Activated CD8-positive, alpha-beta T cell treated with anti-CD3 and anti-CD28 coated beads for 36 hours (primary cell): ENCODE measurements around the gene TPST1. TPM values are rescaled to one million over a fixed set of nuclear protein-coding genes. Genes with fewer than 3 reads are reported as not detected.
A peak's percentile ranks its signal among the peaks of the same experiment; 100 is the strongest.

Source experiments
- ATAC-seq: fragments of 200-7000 bp; cut with Tn5 transposase; one replicate; pipeline ENCODE4 v1.10.0; 2021; ENCODE audit warnings: mild to moderate bottlenecking, moderate library complexity
- CTCF ChIA-PET: fragments of 350-600 bp; sonication (Branson Sonifier 250); formaldehyde crosslinking; loops from one replicate; lab custom pipeline; 2021; ENCODE audit warnings: antibody characterized with exemption; lab: Charles Lee
- POLR2A ChIA-PET: fragments of 350-600 bp; sonication (Branson Sonifier 250); formaldehyde crosslinking; loops from one replicate; lab custom pipeline; 2021; ENCODE audit warnings: antibody characterized with exemption; lab: Charles Lee
- DNase-seq: peaks from one replicate; pipeline ENCODE4 v3.0.0-alpha.2; 2020
- H3K27ac Mint-ChIP-seq: one replicate; pipeline ENCODE4 v1.8.0; 2021; ENCODE audit warnings: mild to moderate bottlenecking, mixed read lengths
- H3K27me3 Mint-ChIP-seq: one replicate; pipeline ENCODE4 v1.8.0; 2021; ENCODE audit warnings: mixed read lengths
- H3K36me3 Mint-ChIP-seq: one replicate; pipeline ENCODE4 v1.8.0; 2021; ENCODE audit warnings: low read depth, mixed read lengths
- H3K4me1 Mint-ChIP-seq: one replicate; pipeline ENCODE4 v1.8.0; 2021; ENCODE audit warnings: low read depth, mixed read lengths
- H3K4me3 Mint-ChIP-seq: one replicate; pipeline ENCODE4 v1.8.0; 2021; ENCODE audit warnings: mild to moderate bottlenecking, moderate library complexity, mixed read lengths
- H3K9me3 Mint-ChIP-seq: one replicate; pipeline ENCODE4 v1.8.0; 2021; ENCODE audit warnings: mixed read lengths
- CTCF ChIP-seq: fragments of 200-600 bp; IDR thresholded peaks from one replicate; pipeline ENCODE4 v1.8.0; 2022; ENCODE audit warnings: antibody characterized with exemption, mild to moderate bottlenecking
- intact Hi-C: fragments of 100-400 bp; cut with micrococcal nuclease; formaldehyde crosslinking; loops from one replicate; pipeline ENCODE4 v1.10.0; 2022
- total RNA-seq, 2 experiments: library from RNA; stranded (reverse); gene quantifications; one replicate each; pipeline ENCODE4 v1.2.3, GENCODE V29; 2021

The TPST1 gene
- total RNA-seq, 2 experiments from 2014 or later = 2.4 TPM

- DNase-seq = no peak
- intact Hi-C loops = no loop called here
- Mint-ChIP-seq H3K9me3 (no peaks in the 10 kb centered on the region), H3K36me3 (no peaks in the 10 kb centered on the region), H3K27me3 (peaks cover 11% of the 10 kb centered on the region), H3K27ac (no peak overlapping the region), H3K4me3 (peak overlapping the region; percentile 13), H3K4me1 (peaks cover 32% of the 10 kb centered on the region)
- no peak for ATAC-seq
- POLR2A ChIA-PET = interaction anchor here (0.7 kb wide), 1 partner anchor 89 kb away, joined by 3 read pairs; no protein-coding TSS in a partner anchor
- TF ChIP-seq CTCF = no peak
- CTCF ChIA-PET = interaction anchor here (1.1 kb wide), 1 partner anchor 12 kb away, joined by 3 read pairs; no protein-coding TSS in a partner anchor
These were observed 2.4 kb downstream of the TPST1 start for GRCh38 chr7:66207540-66207939.

- Mint-ChIP-seq H3K9me3 (no peaks in the 10 kb centered on the region), H3K27ac (no peak overlapping the region), H3K36me3 (no peaks in the 10 kb centered on the region), H3K4me3 (no peak overlapping the region), H3K27me3 (peaks cover 1% of the 10 kb centered on the region), H3K4me1 (peaks cover 31% of the 10 kb centered on the region)
- TF ChIP-seq CTCF = no peak
- ATAC-seq (no peak), DNase-seq (no peak)
- ChIA-PET POLR2A (no interaction called here), CTCF (no interaction called here)
- intact Hi-C loops = no loop called here
These were observed 6.3 kb downstream of the TPST1 start for GRCh38 chr7:66211429-66211828.

- DNase-seq (no peak), ATAC-seq (no peak)
- no peaks in the 10 kb centered on the region for H3K36me3 Mint-ChIP-seq
- H3K4me3 Mint-ChIP-seq = no peak overlapping the region
- ChIA-PET CTCF (interaction anchor here (1.1 to 1.2 kb wide), 2 partner anchors 9 to 10 kb away, joined by 3 to 4 read pairs; no protein-coding TSS in a partner anchor), POLR2A (no interaction called here)
- peaks cover 14% of the 10 kb centered on the region for H3K4me1 Mint-ChIP-seq
- no peaks in the 10 kb centered on the region for H3K9me3 Mint-ChIP-seq
- no peaks in the 10 kb centered on the region for H3K27me3 Mint-ChIP-seq
- intact Hi-C loops = no loop called here
- TF ChIP-seq CTCF = no peak
- no peak overlapping the region for H3K27ac Mint-ChIP-seq
These were observed 8.5 kb downstream of the TPST1 start for GRCh38 chr7:66213637-66214036.

GRCh38 chr7:66216687-66217086, 11.6 kb downstream of the TPST1 start:
- no peak for ATAC-seq
- no peak for TF ChIP-seq CTCF
- Mint-ChIP-seq H3K27ac (no peak overlapping the region), H3K9me3 (no peaks in the 10 kb centered on the region), H3K27me3 (no peaks in the 10 kb centered on the region), H3K4me3 (no peak overlapping the region), H3K36me3 (no peaks in the 10 kb centered on the region), H3K4me1 (peaks cover 14% of the 10 kb centered on the region)
- DNase-seq = no peak
- POLR2A ChIA-PET = no interaction called here
- intact Hi-C loops = no loop called here
- CTCF ChIA-PET = no interaction called here

GRCh38 chr7:66219805-66220204, 14.7 kb downstream of the TPST1 start:
- CTCF ChIA-PET = interaction anchor here (1.2 to 1.6 kb wide), 2 partner anchors 13 to 15 kb away, joined by 3 read pairs; no protein-coding TSS in a partner anchor
- Mint-ChIP-seq H3K27ac (no peak overlapping the region), H3K27me3 (no peaks in the 10 kb centered on the region), H3K9me3 (no peaks in the 10 kb centered on the region), H3K36me3 (no peaks in the 10 kb centered on the region), H3K4me1 (peaks cover 4% of the 10 kb centered on the region), H3K4me3 (no peak overlapping the region)
- TF ChIP-seq CTCF = no peak
- POLR2A ChIA-PET = no interaction called here
- no peak for DNase-seq
- ATAC-seq = no peak
- intact Hi-C loops = no loop called here
